ENCODE measurements around the gene RSAD1.

RSAD1 gene

DNA sequence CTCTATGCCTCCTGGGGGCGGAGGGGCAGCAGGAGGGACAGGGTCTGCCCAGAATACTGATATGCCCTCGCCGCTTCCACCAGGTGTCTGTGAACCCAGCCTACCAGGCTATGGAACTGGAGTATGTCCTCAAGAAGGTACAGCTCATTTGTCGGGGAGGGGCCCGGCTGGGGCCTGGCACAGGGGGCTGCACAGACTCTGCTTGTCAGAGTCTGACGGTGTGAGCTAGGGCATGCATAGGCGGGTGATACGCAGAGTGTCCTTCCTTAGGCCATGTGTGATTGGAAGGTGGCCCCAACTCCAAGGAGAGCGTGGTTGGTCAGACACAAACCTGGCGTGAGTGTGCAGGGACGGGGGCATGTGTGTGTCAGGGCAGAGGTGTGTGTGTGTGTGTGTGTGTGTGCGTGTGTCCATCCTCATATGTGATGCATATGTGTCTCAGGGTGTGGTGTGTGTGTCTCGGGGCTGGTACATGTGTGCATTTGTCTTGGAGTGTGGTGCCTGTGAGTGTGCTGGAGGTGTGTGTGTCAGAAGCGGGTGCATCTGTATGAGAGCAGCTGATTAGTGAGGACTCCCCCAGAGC is 17.0 kb upstream of the RSAD1 start:
- Histone ChIP-seq H4K20me1 (ENCODE audit: control insufficient read depth, insufficient read depth, low read depth, low read length) (no peaks in the 10 kb centered on the region), H3K9me3 (ENCODE audit: control insufficient read depth, insufficient read depth, low read length) (no peaks in the 10 kb centered on the region), H3K27ac (ENCODE audit: low read depth, low read length) (no peak overlapping the region), H3K4me1 (ENCODE audit: control insufficient read depth, low read length) (peaks cover 5% of the 10 kb centered on the region), H3K36me3 (ENCODE audit: control insufficient read depth, low read length) (no peaks in the 10 kb centered on the region), H3K9me2 (replicated peaks; ENCODE audit: control insufficient read depth, low read length) (no peaks in the 10 kb centered on the region), H3F3A (ENCODE audit: control insufficient read depth, insufficient read depth) (no peaks in the 10 kb centered on the region), H3K27me3 (ENCODE audit: control insufficient read depth, low read length) (no peaks in the 10 kb centered on the region), H3K4me2 (ENCODE audit: low read length) (no peak overlapping the region), H3K79me2 (ENCODE audit: control insufficient read depth, low read length) (no peaks in the 10 kb centered on the region), H3K4me3 (ENCODE audit: low read length) (no peak overlapping the region)
- no peak for TF ChIP-seq EZH2phosphoT487 (IDR thresholded peaks at IDR 0.05; ENCODE audit: borderline replicate concordance, low read length)
- TF ChIP-seq, protein P1, sequence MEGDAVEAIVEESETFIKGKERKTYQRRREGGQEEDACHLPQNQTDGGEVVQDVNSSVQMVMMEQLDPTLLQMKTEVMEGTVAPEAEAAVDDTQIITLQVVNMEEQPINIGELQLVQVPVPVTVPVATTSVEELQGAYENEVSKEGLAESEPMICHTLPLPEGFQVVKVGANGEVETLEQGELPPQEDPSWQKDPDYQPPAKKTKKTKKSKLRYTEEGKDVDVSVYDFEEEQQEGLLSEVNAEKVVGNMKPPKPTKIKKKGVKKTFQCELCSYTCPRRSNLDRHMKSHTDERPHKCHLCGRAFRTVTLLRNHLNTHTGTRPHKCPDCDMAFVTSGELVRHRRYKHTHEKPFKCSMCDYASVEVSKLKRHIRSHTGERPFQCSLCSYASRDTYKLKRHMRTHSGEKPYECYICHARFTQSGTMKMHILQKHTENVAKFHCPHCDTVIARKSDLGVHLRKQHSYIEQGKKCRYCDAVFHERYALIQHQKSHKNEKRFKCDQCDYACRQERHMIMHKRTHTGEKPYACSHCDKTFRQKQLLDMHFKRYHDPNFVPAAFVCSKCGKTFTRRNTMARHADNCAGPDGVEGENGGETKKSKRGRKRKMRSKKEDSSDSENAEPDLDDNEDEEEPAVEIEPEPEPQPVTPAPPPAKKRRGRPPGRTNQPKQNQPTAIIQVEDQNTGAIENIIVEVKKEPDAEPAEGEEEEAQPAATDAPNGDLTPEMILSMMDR (IDR thresholded peaks at IDR 0.05; ENCODE audit: low read depth, low read length, poor library complexity, severe bottlenecking): no peak

DNA sequence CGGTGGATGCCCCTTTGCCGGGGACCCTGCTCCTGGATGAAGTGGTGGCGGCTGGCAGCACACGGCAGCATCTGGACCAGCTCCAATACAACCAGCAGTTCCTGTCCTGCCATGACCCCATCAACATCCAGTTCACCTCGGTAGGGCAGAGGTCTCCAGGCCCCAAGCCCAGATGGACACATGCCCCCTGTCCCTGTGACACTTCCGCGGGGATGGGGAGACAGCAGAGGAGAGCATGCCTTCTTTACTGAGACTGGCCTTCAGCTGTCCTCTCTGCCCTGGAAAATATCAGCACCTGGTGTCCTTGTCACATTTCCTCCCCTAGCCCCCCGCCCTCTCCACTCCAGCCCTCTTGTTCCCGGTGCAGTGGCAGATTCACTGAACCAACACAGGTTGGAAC is 16.2 kb upstream of the RSAD1 start:
- Histone ChIP-seq H3K9me3 (ENCODE audit: control insufficient read depth, insufficient read depth, low read length) (no peaks in the 10 kb centered on the region), H3K4me3 (ENCODE audit: low read length) (no peak overlapping the region), H4K20me1 (ENCODE audit: control insufficient read depth, insufficient read depth, low read depth, low read length) (no peaks in the 10 kb centered on the region), H3K4me2 (ENCODE audit: low read length) (no peak overlapping the region), H3K27me3 (ENCODE audit: control insufficient read depth, low read length) (no peaks in the 10 kb centered on the region), H3K27ac (ENCODE audit: low read depth, low read length) (no peak overlapping the region), H3K9me2 (replicated peaks; ENCODE audit: control insufficient read depth, low read length) (no peaks in the 10 kb centered on the region), H3K79me2 (ENCODE audit: control insufficient read depth, low read length) (no peaks in the 10 kb centered on the region), H3K4me1 (ENCODE audit: control insufficient read depth, low read length) (peaks cover 5% of the 10 kb centered on the region), H3K36me3 (ENCODE audit: control insufficient read depth, low read length) (no peaks in the 10 kb centered on the region), H3F3A (ENCODE audit: control insufficient read depth, insufficient read depth) (no peaks in the 10 kb centered on the region)
- TF ChIP-seq, protein P1 (IDR thresholded peaks at IDR 0.05; ENCODE audit: low read depth, low read length, poor library complexity, severe bottlenecking): no peak
- TF ChIP-seq EZH2phosphoT487 (IDR thresholded peaks at IDR 0.05; ENCODE audit: borderline replicate concordance, low read length): no peak

DNA sequence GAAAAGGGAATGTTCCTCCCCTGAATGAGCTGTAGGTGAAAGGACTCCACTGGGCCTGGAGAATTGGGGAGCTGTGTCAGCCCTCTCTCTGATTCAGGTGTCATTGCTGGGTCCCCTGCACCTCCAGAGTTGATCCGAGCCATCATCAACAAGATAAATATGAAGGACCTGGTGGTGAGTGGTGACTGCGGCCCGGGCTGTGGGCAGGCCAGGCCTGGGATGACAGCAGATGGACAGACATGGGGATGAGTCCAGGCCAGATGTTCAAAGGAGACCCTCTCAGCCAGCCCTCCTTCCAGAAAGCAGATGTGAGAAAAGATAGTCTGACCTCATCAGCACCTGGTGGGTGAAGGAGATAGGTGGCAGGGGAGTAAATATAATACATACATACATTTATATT is 14.5 kb upstream of the RSAD1 start:
- no peak overlapping the region for H3K4me2 ChIP-seq (ENCODE audit: low read length)
- no peak overlapping the region for H3K4me3 ChIP-seq (ENCODE audit: low read length)

More for the DNA sequence above, 14.5 kb upstream of the RSAD1 start:
- Histone ChIP-seq H3K36me3 (ENCODE audit: control insufficient read depth, low read length) (no peaks in the 10 kb centered on the region), H3K9me3 (ENCODE audit: control insufficient read depth, insufficient read depth, low read length) (no peaks in the 10 kb centered on the region), H3K79me2 (ENCODE audit: control insufficient read depth, low read length) (no peaks in the 10 kb centered on the region), H3F3A (ENCODE audit: control insufficient read depth, insufficient read depth) (no peaks in the 10 kb centered on the region), H4K20me1 (ENCODE audit: control insufficient read depth, insufficient read depth, low read depth, low read length) (no peaks in the 10 kb centered on the region), H3K27me3 (ENCODE audit: control insufficient read depth, low read length) (no peaks in the 10 kb centered on the region), H3K4me1 (ENCODE audit: control insufficient read depth, low read length) (peaks cover 5% of the 10 kb centered on the region), H3K9me2 (replicated peaks; ENCODE audit: control insufficient read depth, low read length) (no peaks in the 10 kb centered on the region), H3K27ac (ENCODE audit: low read depth, low read length) (no peak overlapping the region)
- no peak for TF ChIP-seq EZH2phosphoT487 (IDR thresholded peaks at IDR 0.05; ENCODE audit: borderline replicate concordance, low read length)
- TF ChIP-seq, protein P1 (IDR thresholded peaks at IDR 0.05; ENCODE audit: low read depth, low read length, poor library complexity, severe bottlenecking): no peak
